Fibroblast of upper back skin (primary cell): ENCODE results near the gene TMED3.
"Not testable (repeated sequence)": the region's sequence is repeated elsewhere in the genome, so short reads cannot be mapped to it uniquely, and the experiment has no call there.

ENCODE experiments used
- DNase-seq: peaks from one replicate; pipeline ENCODE4 v3.0.0-alpha.2; 2013

The TMED3 gene

DNA sequence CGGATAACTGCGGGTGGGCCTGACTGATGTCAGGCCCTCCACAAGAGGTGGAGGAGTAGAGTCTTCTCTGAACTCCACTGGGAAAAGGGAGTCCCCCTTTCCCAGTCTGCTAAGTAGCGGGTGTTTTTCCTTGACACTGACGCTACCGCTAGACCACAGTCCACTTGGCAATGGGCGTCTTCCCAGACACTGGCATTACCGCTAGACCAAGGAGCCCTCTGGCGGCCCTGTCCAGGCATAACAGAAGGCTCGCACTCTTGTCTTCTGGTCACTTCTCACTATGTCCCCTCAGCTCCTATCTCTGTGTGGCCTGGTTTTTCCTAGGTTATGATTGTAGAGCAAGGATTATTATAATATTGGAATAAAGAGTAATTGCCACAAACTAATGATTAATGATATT is 9.1 kb downstream of the TMED3 start:
- DNase-seq, result not testable (repeated sequence)

GRCh38 chr15:79321876-79322275 is 11.0 kb downstream of the TMED3 start:
- DNase-seq, result no peak

DNA sequence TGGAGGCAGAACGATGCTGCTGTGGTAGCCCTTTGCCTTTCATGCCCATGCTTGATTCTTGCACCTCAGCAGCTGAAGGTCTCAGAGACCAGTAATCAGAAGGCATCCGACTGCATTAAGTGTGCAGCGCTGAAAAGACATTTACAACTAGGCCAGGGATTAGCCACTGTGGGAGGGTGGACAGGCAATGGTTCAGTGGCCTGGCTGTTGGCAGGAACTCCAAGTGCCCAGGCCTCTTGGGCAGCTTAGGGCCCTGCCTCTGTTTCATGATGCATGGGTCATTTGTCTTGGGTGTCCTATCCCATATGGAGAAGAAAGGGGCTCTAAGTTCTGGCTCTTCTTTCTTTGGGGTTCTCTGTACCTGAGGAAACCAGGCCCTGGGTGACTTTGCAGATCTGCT is 11.4 kb downstream of the TMED3 start:
- DNase-seq, result no peak

DNA sequence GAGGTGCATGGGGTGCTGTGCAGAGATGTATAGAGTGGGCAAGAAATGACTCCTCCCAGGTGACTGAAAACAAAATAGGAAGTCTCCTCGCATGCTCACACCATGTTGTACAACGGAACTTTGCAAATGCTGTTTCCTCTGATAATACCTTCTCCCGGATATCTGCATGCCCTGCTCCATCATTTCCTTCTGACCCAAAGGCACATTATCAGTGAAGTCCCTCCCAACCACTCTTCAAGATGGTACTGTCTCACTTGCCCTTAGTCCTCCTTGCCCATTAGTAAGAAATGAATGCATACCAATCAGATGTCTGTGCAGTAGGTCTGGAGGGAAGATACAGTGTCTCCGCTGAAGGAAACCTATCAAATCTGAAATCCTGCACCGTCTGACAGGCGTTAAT is 12.0 kb downstream of the TMED3 start:
- no peak for DNase-seq

DNA sequence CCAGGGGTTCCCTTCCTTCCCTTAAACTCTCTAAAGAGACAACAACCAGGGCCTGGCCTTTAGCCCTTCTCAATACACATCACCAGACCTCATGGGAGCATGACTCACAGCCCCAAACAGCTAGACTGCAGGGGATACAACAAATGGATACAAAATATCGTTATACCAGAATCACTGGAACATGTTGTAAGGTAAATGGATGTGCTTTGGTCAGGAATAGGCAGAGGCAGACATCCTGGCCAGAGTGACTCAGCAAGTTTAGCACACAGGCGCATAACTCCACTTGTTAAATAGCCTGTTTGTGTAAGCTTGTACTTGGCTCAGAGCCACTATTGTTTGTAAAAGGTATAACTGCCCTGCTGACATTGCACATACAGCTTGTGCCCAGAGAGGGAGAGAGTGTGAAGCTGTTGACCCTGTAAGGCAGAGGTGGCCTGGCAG is 18.3 kb downstream of the TMED3 start:
- DNase-seq, result peak; percentile 66

DNA sequence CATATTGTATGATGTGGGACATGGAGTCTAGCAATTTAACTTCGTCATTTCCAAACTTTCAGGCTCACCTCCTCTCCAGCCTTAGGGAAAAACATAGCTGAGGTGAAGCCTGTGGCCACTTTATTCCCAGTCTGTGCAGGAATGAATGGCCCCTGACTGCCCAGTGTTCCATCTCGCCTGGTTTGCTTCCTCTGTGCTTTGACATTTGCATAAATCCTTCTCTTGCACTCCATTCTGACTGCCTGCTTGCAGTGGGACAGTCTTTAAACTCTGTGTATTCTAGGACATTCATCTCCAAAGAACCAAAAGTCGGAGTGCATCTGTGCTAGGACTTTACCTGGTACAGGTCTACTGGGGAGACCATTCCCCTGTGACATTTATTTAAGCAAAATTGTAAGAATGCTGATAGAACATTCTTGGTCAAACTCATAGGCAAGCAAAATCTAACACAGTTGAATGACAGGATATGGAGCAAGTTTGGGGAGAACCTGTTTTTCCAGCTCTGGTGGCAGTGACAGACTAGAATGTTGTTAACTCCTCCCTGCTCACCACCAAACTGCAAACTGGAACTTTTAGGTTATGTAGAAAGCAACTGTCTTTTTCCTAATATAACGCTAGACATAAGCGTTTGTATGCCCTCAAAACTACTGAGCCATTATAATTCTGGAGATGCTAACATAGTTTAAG is 22.1 kb downstream of the TMED3 start:
- DNase-seq, result no peak

GRCh38 chr15:79337591-79337990 is 26.7 kb downstream of the TMED3 start:
- DNase-seq, result no peak

DNA sequence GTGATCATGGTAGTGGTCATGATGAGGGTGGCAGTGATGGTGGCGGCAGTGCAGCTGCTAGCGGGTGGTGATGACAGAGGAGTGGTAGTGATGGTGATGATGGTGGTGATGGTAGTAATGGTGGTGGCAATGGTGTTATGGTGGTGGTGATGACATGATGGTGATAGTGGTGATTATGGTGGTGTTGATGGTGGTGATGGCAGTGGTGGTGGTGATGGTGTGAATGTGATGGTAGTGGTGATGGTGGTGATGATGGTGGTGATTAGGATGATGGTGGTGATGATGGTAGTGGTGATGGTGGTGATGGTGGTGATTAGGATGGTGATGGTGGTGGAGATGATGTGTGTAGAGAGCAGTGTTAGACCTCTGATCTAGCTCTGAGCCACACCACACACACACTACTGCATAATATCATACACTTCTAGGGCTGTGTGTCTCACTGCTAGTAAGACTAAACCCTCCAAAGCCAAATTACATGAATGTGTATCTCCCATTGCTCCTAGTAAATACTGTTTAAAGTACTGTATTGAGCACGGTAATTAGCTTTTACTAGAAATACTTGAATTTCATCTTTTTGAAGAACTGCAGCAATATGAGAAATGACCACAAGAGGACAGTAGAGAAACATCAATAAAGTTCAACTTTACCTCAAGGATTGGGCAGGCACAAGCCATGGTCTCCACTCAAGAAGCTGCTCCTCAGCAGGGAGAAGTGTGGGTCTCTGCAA is 28.8 kb downstream of the TMED3 start:
- peak; percentile 49 for DNase-seq

GRCh38 chr15:79340315-79340602 is 29.3 kb downstream of the TMED3 start:
- DNase-seq, result no peak

GRCh38 chr15:79341396-79341795 is 30.5 kb downstream of the TMED3 start:
- peak; percentile 59 for DNase-seq

GRCh38 chr15:79349525-79349924 is 38.6 kb downstream of the TMED3 start:
- DNase-seq, result no peak

DNA sequence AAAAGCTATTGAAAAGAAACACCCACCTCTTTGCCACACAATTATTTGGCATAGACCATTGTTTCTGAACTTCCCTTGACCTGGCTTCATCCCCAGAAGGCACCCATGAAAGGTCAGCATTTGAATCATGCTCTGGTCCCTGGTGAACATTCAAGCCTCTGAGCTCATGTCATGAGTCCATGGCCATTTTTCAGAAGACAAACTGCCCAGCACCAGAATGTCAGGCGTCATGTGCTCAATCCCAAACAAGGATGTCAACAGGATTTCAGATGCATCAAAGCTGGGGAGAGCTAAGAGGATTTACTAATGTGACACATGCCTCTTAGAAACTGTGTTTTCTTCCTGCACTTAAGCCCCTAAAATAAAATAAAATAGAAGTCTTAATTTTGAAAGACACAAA is 41.3 kb downstream of the TMED3 start:
- DNase-seq, result no peak

DNA sequence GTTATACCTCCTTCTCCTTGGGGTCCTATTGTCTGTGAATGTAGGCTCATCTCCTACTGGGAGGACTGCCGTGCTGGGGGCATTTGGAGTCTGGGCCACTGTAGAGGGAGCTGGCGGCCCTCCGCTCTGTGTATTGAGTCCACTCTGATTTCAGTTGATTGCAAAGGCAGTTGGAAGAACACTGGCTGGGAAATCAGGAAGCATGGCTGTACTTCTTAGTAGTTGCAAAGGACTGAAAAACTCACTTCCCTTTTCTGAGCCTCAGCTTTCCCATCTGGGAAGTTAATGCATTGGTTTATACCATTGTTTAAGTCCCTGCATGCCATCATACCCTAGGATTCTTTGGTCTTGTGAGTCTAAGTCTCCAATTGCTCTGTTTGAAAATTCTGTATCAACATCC is 46.7 kb downstream of the TMED3 start:
- DNase-seq, result no peak

- DNase-seq, result no peak
Measured at GRCh38 chr15:79358069-79358468, 47.2 kb downstream of the TMED3 start.

GRCh38 chr15:79364571-79365240 is 53.8 kb downstream of the TMED3 start:
- no peak for DNase-seq

- DNase-seq, result no peak
Measured at GRCh38 chr15:79365765-79366164, 54.9 kb downstream of the TMED3 start.

GRCh38 chr15:79366691-79367090 is 55.8 kb downstream of the TMED3 start:
- no peak for DNase-seq

GRCh38 chr15:79370716-79371115 is 59.8 kb downstream of the TMED3 start:
- peak; percentile 25 for DNase-seq

- no peak for DNase-seq
Measured at GRCh38 chr15:79371591-79371990, 60.7 kb downstream of the TMED3 start.

DNA sequence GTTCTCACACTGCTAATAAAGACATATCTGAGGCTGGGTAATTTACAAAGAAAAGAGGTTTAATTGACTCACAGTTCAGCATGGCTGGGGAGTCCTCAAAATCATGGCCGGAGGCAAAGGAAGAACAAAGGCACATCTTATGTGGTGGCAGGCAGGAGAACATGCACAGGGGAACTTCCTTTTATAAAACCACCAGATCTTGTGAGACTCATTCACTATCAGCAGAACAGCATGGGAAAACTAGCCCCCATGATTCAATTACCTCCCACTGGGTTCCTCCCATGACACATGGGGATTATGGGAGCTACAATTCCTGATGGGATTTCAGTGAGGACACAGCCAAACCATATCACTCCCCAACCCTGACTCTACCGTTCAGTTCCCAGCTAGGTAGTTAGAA is 61.5 kb downstream of the TMED3 start:
- no peak for DNase-seq
